GM18526 (cell line): ENCODE results near the gene NFIA.

ENCODE experiments used
- POLR2A ChIP-seq: IDR thresholded peaks from 3 replicates; pipeline ENCODE4 v1.6.1; 2011; ENCODE audit not compliant: insufficient read length; ENCODE audit errors: extremely low read depth

Gene NFIA

DNA sequence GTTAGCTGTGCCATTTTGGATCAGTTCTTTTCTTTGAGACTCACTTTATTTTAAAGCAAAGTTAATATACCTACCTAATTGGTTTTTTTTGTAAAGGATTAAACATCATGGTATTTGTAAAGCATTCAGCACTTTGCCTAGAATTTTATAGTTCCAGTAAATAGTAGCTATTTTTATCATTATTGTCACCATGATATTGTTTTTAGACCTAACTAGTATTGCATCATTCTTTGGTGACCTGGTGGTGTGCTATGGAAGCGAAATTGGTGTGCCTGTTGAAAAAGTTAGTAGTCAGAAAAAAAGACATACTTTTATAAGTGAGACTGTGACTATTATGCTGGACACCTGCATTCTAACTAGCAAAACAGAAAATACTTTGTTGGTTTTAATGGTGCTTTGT is 81.0 kb downstream of the NFIA start:
- no peak for TF ChIP-seq POLR2A

DNA sequence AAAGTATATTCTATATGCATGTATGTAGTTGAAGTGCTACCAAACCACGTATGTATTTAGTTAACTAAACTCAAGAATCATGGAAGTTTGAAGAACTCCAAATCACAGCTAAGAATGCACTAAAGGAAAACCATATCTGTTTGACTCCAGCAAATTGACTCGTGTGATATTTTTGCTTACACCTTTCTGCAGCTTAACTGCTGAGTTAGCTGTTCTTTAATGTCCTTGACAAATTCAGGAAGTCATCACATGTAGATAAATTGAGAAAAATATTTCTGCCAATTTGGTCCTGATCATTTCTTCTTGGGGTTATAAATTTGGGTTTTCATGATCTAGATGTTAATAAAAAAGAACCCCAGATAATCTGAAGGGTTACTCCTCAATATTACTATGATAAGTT is 83.0 kb downstream of the NFIA start:
- TF ChIP-seq POLR2A, result no peak

DNA sequence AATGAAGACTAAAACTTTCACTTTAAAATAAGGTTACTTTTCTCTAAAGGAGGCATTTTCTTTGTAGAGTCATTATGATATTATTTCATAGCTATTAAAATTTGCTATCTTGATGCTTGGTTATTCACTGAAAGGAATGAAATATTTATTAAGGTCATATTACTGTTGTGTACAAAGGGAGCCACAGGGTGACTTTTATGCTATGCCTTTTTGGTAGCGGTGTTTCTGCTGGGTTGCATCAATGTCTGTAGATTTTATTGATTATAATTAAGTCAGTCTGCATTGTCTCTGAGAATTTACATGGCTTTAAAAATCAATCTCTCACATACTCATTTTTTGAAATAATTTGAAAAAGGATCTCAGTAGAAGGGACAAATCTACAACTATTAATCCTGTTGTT is 84.9 kb downstream of the NFIA start:
- no peak for TF ChIP-seq POLR2A

DNA sequence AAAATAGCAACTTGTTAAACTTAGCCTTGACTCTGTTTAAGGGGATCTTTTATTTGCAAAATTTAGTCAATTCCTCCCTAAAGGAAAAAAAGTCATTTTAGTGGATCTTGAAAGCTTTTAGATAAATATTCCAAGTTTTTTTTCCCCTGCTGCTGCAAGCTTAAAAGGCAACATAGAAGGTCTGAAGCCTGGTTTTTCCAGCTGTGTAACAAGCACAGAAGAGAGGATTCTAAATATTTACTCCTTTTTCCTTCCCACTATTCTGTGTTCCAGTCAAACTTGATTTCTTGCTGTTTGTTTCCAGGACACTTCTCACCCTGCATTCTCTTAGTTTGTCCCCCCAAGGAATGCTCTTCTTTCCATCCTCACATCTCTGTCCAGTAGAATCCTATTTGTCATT is 86.7 kb downstream of the NFIA start:
- TF ChIP-seq POLR2A, result no peak

DNA sequence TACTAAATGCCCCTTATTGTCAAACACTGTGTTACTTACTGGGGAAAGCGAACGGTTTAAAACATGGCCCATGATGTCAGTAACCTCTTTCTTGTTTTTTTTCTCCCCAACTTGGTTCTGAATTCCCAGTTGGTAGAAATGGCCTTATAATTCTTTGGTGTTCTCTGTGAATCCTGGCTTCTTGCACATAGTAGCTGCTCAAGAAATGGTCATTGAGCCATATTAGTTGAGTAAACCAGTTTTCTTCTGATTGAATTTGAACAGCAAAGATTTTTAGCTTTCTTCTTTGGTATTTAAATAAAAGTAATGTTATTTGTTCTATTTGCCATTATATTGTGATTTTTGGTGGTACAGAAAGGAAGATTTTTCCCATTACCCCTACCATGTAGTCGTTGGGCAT is 87.3 kb downstream of the NFIA start:
- TF ChIP-seq POLR2A, result no peak

DNA sequence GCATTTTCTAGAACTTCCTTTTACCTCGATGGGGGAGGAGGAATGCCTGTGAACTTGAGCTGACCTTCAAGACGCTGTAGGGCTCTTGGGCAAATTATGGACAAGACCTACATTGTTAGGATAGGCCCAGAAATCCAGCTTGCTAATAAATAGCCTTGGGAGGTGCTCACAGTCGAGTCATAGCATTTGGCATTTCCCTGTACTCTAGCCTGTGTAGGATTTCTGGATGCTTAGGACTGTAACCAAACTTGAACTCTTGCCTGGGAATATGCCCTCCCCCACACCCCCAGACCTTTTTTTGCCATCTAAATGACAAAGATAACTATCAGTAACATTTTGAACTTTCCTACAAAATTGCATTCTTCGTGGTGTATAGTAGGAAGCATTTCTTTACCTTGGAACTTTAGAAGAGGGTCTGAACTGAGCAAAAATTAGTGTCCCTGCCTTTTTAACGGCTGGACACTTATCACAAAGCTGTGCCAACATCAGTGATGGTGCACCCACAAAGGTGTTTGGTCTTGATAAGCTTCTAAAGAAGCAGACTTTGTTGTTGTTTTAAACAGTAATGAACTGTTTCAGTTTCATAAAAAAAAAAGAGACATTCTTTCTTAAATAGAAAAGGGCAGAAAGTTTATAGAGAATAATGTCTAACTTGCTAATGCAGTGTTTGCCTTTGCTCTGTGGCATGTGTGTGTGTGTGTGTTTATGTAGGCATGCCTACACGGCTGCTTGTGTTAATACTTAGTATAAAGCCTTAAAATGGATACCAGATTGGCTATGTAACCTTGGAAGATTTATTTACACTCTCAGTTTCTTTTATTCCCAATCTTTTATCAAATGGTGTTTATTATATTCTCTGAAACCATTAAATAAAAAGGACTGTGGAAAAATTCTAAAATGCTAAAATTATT is 88.2 kb downstream of the NFIA start:
- no peak for TF ChIP-seq POLR2A

DNA sequence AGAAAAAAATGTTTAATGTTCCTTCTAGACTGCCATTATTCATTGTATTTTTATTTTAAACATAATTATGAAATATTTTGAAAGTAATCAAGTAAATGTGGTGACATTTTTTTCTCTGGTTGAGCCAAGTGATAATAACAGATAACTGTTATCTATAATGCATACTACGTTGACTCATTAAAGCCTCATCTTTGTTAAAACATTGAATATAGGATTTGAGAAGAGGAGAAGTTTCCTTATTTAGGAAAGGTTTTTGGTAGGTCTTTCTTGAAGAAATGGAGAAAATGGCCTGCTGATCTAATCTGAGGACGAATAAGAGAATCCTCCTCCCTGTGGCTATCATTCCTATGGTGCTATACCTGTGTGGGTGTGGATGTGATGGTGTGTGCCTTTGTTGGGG is 89.0 kb downstream of the NFIA start:
- no peak for TF ChIP-seq POLR2A

- TF ChIP-seq POLR2A, result no peak
These were observed 89.6 kb downstream of the NFIA start for GRCh38 chr1:61171974-61172373.

DNA sequence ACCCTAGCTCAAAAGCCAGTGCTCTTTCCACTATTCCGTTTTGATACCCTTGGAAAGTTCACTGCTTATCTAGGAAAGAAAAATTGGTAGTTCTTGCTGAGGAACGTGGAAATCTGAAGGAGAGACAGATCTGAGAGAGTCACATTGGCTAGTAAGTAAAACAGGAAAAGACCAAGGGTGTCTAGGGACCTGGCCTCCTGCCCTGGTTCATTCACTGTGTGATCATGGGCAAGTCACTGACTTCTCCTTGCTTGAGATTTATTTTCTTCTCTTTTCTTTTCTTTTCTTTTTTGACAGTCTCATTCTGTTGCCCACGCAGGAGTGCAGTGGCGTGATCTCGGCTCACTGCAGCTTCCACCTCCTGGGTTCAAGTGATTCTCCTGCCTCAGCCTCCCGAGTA is 90.8 kb downstream of the NFIA start:
- TF ChIP-seq POLR2A, result no peak

GRCh38 chr1:61174060-61174795 is 91.9 kb downstream of the NFIA start:
- TF ChIP-seq POLR2A, result no peak

DNA sequence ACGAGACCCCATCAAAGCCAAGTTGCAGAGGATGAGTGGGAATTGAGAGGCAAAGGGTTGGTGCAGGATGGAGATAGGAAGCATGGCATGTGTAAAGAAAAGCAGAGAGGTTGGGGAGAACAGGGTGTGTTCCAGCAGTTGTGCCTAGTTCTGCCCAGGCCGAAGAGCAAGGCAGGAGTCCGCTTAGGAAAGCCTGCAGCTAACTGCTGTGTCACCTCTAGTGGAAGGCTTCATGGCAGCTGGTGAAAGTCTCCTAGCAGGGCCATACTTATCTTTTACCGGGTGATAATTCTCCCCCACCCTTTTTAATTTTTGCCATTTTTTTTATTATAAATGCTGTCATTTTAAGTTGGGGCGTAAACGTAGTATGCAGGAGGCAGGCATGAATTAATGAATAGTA is 93.6 kb downstream of the NFIA start:
- TF ChIP-seq POLR2A, result no peak

GRCh38 chr1:61181067-61182038 is 99.0 kb downstream of the NFIA start:
- no peak for TF ChIP-seq POLR2A

- no peak for TF ChIP-seq POLR2A
These were observed 99.7 kb downstream of the NFIA start for GRCh38 chr1:61182049-61182448.

- no peak for TF ChIP-seq POLR2A
These were observed 100.1 kb downstream of the NFIA start for GRCh38 chr1:61182480-61182879.

GRCh38 chr1:61183471-61184039 is 101.2 kb downstream of the NFIA start:
- no peak for TF ChIP-seq POLR2A

- TF ChIP-seq POLR2A, result no peak
These were observed 101.8 kb downstream of the NFIA start for GRCh38 chr1:61184040-61184713.
